Endothelial cell of hepatic sinusoid (primary cell): ENCODE measurements around the gene CPLANE1.
"Not testable (repeated sequence)": the region's sequence is repeated elsewhere in the genome, so short reads cannot be mapped to it uniquely, and the experiment has no call there.

Experiments
- in situ Hi-C: cut with HindIII; loops from 2 replicates; pipeline ENCODE4 v1.10.0; 2017; ENCODE audit warnings: low sequenced_read_pairs

The CPLANE1 gene

DNA sequence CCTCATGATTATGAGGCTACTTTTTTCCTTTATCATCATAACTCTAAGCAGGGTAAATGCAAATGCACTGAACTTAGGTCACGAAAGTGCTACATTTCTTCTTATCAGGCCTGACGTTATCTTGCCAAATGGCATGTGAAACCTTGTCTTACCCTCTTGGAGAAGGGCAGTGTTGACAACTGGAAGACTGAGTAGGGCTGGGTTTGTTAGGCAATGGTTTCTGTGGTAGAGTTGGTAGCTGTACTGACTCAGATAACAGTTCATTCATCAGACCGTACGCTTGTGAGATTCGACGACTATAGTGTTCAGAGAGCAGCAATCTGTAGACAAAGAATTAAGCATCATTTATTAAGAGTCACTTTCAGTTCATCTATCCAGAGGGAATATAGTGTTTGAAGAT lies 127.7 kb downstream of the CPLANE1 start:
- in situ Hi-C loops = loop anchor here (5.0 kb wide), 1 partner anchor 39 kb away; no protein-coding TSS in a partner anchor

DNA sequence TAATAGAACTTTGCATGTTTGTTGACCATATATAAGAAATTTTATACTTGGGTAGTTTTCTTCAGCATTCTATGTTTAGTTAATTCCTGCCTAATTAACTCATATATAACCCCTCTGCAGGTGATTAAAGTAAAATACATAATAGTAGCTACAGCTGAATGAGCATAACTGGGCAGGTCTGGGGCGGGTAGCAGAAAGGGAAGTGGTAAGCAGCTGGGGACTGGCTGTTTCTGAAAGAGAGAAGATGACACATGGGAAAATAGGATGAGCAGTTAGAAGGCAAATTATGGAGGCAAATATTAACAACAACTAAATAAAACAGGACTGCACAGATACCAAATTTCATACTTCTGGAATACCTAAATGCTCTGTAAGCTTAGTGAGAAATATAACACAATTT lies 128.1 kb downstream of the CPLANE1 start:
- in situ Hi-C loops = loop anchor here (5.0 kb wide), 1 partner anchor 39 kb away; no protein-coding TSS in a partner anchor

DNA sequence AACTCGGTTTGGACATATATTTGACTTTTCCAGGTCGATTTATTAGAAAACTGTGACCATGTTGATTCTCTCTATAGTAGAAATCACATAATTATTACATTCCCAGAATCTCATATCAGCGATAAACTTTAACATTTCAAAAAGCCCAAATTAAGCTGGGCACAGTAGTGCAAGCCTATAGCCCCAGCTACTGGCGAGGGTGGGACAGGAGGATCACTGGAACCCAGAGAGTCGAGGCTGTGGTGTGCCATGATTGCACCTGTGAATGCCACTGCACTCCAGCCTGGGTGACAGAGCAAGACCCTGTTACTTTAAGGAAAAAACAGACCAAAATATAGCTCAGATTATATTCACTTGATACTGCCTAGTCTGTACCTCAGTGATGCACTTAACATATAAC lies 128.9 kb downstream of the CPLANE1 start:
- in situ Hi-C loops = loop anchor here (5.0 kb wide), 1 partner anchor 38 kb away; no protein-coding TSS in a partner anchor

DNA sequence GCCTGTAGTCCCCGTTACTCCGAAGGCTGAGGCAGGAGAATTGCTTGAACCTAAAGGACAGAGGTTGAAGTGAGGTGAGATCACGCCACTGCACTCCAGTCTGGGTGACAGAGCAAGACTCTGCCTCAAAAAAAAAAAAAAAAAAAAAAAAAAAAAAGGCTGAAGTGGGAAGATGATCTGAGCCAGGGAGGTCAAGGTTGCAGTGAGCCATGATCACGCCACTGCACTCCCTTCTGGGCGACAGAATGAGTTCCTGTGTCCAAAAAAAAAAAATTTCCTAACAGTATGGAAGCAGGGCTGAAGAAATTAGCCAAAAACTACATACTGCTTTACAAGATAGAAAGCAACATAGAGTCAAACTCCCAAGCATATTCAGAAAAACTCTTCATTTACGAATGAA lies 132.8 kb downstream of the CPLANE1 start:
- in situ Hi-C loops = no loop called here

DNA sequence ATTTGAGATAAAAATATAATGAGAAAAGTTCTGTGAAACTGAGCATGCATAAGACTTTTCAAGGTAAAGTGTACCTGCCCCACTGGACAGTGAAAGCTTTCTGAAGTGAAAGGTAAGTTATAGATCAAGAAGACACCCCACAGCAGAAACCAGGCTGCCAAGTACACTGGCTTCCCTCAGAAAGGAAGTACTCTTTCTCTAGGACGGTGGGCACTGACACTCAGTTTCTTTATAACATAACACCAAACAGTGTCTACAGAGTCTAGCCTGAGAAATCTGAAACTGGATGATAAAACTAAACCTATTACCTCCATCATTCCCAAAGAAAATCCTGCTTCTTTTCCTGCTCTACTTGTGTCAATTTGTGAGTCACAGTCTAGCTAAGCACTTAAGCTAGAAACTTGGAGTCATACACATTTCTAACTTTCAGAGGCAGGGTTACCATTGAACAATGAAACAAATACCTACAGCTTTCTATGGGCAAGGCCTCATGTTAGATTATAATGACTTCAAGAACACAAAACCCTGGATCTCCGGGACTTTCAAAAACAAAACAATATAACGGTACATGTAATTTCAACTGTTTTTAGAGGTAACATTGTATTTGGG lies 136.7 kb downstream of the CPLANE1 start:
- in situ Hi-C loops = no loop called here

DNA sequence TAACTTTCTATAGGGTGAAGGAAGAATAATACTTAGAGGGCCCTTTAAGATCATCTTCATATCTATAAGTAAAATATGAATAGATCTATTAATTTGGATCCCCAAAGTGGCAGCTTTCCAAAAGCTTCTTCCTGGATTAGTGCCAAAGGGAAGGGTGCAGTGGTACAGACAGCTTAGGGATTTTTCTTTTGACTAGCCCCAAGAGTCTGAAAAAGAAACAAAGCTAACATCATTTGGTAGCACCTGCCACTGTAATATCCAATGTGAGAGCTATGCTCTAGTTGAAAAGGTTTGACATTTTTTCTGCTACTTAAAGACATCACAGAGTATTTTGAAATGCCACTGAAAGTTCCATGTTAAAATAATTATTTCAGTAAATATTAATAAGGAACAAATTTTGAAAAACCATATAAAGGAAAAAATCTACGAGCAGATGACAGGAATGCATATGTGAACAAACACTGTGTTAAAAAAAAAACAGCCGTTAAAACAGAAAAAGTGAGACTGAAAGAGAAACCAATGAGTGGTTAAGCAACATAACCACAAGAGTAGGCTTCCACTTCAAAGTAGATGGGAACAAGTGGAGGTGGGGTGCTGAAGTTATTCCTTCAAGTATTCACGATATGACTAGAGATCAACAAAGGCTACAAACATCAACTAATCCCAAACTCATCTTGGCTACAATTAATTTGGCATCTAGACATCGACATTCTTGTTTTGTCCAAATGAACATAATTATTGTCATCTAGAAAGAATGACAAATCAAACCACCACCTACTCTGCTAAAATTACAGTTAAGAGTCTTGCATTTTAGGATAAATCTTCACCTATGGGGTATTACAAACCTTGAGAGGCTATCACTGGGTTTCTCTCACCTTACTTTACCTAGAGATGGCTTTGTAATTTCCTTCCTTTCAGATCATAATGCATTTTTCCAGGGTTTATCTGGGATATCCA lies 137.5 kb downstream of the CPLANE1 start:
- in situ Hi-C loops = no loop called here

DNA sequence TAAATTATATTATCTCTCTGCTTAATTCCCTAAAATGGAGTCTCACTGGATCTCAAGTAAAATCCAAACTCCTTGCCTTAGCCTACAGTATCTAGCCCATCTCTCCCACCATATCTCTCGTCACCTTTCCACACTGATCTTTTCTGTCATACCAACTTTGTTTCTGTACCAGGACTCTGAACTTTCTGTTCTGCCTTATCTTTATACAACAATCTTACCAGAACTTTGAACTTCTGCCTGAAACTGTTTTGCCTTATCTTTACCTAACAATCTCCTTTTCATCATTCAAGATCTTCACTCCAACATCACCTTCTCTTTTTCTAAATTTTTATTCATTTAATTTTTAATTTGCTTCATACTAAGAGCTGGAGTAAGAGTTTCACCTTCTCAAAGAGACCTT lies 139.0 kb downstream of the CPLANE1 start:
- in situ Hi-C loops = no loop called here

DNA sequence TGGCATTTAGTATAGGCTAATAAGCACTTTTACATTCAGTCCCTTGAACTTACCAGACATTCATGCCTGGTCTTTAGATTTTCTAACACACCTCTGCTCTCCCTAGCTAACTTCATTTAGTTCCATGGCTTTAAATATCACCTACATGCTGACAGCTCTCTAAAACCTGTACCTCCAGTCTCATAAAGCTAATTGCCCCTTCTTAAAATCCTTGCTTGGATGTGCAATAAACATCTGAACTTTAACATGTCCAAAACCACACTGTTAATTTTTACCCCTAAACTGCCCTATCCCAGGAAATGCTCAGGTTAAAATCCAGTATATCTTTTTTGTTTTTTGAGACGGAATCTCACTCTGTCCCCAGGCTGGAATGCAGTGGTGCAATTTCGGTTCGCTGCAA lies 139.8 kb downstream of the CPLANE1 start:
- in situ Hi-C loops = loop anchor here (5.0 kb wide), 1 partner anchor 48 kb away; no protein-coding TSS in a partner anchor

DNA sequence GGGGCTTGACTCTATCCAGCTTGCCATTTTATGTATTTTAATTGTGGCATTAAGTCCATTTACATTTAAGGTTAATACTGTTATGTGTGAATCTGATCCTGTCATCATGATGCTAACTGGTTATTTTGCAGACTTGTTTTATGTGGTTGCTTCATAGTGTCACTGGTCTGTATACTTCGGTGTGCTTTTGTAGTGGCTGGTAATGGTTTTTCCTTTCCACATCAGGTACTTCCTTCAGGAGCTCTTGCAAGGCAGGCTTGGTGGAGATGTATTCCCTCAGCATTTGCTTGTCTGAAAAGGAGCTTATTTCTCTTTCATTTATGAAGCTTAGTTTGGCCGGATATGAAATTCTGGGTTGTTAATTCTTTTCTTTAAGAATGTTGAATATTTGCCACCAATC lies 145.9 kb downstream of the CPLANE1 start:
- in situ Hi-C loops = no loop called here

DNA sequence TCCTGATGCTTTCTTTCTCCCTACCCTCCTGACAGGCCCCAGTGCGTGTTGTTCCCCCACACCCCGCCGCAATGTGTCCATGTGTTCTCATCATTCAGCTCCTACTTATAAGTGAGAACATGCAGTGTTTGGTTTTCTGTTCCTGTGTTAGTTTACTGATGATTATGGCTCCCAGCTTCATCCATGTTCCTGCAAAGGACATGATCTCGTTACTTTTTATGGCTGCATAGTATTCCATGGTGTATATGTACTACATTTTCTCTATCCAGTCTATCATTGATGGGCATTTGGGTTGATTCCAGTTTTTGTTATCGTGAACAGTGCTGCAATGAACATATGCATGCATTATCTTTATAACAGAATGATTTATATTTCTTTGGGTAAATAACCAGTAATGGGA lies 149.9 kb downstream of the CPLANE1 start:
- in situ Hi-C loops = not testable (repeated sequence)

DNA sequence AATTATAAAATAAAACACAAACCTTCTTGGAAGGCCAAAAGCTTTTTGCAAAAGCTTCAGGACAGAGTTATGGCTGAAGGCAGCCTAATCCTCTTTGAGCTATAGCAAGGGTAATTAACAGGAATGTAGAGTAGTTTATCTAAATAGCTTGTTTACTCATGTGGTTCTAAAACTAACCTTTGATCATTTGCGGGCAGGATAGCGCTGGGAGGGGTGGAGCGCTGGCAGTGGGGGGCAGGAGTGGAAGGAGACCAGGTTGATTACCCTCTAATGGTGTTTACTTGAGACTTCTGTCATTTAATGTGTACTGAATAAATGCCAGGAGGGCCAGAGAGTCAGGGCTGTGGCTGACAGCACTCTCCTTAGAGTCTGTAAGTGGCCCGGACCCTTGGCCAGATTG lies 155.4 kb downstream of the CPLANE1 start:
- in situ Hi-C loops = not testable (repeated sequence)

DNA sequence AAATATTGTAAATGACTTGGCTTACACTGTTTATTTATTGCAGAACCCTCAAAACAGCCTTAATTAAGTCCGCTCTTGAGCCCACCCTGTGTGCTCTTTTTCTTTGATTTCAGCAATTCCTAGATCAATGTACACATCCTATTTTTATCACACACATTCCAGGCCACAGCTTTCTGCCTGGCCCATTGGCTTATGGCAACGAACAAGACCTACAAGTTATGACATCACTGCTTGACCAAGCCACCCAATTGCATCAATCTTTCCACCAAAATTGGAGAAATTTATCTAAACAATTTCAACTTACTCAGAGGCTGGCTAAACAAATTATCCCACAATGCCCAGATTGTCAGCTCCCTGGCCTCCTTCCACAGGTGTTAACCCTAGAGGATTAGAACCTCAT lies 158.4 kb downstream of the CPLANE1 start:
- in situ Hi-C loops = no loop called here

DNA sequence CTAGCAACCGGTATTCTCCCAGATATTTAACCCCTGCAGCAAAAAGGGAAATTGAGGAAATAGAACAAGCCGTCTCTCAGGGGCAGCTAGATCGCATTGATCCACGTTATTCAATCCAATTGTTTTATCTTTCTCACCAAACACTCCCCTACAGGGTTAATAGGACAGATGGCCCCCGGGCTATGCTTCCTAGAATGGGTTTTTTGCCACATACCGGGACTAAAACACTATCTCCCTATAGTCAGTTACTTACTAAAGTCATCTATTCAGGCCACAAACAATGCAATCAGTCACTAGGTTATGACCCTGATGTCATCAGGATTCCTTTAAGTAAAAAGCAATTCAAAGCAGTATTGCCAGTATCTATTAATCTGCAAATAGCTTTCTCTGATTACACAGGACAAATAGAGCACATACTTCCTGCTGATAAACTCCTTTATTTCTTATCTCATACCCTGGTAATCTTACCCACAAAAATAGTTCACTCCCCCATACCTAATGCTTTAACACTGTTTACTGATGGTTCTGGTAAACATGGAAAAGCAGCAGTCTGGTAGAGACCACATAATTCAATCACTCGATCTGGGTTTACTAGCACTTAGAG lies 159.0 kb downstream of the CPLANE1 start:
- in situ Hi-C loops = no loop called here

DNA sequence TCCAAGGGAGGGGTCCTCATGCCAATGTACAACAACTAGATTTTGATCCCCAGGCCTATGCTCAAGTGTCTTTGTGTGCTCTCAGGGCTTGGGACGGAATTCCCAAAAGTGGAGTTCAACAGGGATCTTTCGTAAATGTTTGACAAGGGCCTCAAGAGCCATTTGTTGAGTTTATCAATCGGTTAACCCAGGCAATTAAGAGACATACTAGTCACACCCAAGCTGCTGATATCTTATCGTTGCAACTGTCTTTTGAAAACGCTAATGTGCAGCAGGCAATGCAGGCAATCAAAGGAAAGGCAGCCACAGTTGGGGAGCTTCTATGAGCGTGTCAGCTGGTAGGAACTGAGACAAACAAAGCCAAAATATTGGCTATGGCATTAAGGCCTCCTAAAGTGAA lies 161.2 kb downstream of the CPLANE1 start:
- in situ Hi-C loops = no loop called here

DNA sequence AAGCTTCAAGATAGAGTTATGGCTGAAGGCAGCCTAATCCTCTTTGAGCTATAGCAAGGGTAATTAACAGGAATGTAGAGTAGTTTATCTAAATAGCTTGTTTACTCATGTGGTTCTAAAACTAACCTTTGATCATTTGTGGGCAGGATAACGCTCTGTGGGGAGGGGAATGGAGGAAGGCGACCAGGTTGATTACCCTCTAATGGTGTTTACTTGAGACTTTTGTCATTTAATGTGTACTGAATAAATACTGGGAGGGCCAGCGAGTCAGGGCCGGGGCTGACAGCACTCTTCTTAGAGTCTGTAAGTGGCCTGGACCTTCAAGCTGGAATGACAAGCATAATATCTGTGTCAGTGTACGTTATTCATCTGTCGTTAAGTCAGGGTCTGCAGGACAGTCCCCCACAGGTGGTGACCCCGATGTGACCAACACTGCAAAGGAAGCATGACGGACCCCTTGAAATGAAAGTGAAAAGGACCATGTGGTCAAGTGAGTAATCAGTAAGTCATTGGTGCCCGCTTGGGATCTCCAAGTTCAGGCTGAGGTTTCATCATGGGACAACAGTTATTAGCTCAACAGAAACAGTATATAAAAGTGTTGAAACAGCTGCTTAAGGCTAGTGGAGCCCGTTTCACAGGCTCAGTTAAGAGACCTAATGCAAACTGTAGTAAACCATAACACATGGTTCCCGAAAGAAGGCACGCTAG lies 162.6 kb downstream of the CPLANE1 start:
- in situ Hi-C loops = no loop called here

DNA sequence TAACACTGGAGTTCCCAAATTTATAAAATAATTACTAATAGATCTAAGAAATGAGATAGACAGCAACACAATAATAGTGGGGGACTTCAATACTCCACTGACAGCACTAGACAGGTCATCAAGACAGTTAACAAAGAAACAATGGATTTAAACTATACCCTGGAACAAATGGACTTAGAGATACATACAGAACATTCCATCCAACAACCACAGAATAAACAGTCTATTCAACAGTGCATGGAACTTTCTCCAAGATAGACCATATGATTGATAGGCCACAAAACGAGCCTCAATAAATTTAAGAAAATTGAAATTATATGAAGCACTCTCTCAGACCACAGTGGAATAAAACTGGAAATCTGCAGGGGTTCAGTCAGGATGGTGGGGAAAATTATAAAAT lies 163.2 kb downstream of the CPLANE1 start:
- in situ Hi-C loops = not testable (repeated sequence)

DNA sequence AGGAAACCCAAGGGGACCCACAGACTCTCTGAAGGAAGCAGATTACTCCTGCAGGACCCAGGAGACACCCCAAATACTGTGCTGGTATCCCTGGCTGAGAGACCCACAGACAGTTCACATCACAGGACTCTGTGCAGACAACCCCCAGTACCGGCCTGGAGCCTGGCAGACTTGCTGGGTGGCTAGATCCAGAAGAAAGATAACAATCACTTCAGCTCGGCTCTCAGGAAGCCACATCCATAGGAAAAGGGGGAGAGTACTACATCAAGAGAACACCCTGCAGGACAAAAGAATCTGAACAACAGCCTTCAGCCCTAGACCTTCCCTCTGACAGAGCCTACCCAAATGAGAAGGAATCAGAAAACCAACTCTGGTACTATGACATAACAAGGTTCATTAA lies 166.2 kb downstream of the CPLANE1 start:
- in situ Hi-C loops = loop anchor here (5.0 kb wide), 1 partner anchor 39 kb away; no protein-coding TSS in a partner anchor

DNA sequence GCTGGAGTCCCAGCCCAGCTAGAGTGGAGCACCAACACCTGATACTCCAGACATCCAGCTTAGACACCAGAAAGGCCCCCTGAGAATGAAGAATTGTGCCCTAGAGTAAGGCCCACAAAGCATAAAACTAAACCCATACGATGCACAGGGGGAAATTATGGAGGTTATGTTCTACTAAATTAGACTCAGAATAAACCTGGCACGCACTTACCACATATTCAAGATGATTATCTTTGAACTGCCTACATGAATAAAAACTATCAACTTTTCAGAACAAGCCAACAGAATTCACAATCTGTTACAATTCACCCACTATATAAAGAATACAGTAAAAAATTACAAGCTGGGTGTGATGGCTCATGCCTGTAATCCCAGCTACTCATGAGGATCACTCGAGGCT lies 168.5 kb downstream of the CPLANE1 start:
- in situ Hi-C loops = loop anchor here (5.0 kb wide), 1 partner anchor 42 kb away; no protein-coding TSS in a partner anchor

DNA sequence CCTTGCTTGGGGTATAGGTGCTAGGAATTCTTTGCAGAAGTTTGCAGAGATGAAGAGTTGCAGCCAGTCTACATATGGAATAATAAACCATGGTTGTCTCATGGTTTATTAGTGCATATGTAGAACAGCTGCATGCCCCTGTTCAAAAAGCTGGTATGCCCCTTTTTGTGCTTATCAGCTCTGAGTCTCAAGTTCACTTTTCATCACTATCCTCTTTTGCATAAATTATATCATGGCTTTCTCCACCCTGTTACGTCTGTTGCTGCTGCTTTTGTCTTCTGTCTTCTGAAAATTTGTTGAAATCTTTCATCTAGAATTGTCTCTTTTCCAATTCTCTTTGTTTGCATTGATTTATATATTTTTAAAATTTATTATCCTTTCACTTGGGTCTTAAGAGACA lies 172.0 kb downstream of the CPLANE1 start:
- in situ Hi-C loops = no loop called here

DNA sequence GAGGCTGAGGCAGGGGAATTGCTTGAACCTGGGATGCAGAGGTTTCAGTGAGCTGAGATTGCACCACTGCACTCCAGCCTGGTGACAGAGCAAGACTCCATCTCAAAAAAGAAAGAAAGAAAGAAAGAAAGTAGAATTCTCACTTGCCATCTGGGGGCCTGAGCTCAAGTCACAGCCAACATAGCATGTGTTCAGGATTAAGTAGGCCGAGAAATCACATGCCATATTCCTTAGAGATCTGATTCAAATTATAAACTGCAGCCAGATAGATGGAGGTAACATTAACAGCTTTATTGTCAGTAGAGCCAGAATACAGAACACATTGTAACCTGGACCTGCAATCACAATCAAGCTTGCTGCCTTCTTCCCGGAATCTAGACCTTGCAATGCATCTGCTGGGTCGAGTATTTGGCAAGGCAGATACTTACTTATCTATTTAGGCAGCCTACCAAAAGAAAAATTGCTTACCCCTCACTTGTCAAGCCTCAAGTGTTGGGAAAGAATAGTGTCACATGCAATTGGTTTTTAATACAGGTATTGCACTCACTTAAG lies 173.7 kb downstream of the CPLANE1 start:
- in situ Hi-C loops = no loop called here
